Ovary (tissue), 9 donors: ENCODE results near the gene SMOC2. TPM values are rescaled to one million over a fixed set of nuclear protein-coding genes. Genes with fewer than 3 reads are reported as not detected.

Experiments used
- DNase-seq, 5 donors: peaks; one replicate each; pipeline ENCODE4 v3.0.0-alpha.2; 2019 to 2020
- H3K27ac ChIP-seq, 2 donors: fragments of 200-600 bp; one replicate each; pipeline versions ENCODE4 v1.5.1 to v1.8.0; 2019 to 2022
- H3K27me3 ChIP-seq: fragments of 200-600 bp; one replicate; pipeline ENCODE4 v1.8.0; 2022
- H3K36me3 ChIP-seq: fragments of 200-600 bp; sonication (generic); one replicate; pipeline ENCODE4 v1.5.1; 2019
- H3K4me1 ChIP-seq: one replicate; pipeline ENCODE4 v1.8.1; 2013; ENCODE audit warnings: mild to moderate bottlenecking, moderate library complexity; ENCODE audit not compliant: insufficient read depth
- H3K4me3 ChIP-seq: fragments of 200-600 bp; sonication (generic); one replicate; pipeline ENCODE4 v1.5.1; 2017
- H3K9me3 ChIP-seq, 2 donors: fragments of 200-600 bp in 1 of 2; sonication (generic) in 1 of 2; one replicate each; pipeline versions ENCODE4 v1.5.1 to v1.8.1; 2013 to 2019; ENCODE audit warnings: mild to moderate bottlenecking in 1 of 2, moderate library complexity in 1 of 2
- EP300 ChIP-seq: sonication (generic); formaldehyde crosslinking; IDR thresholded peaks from one replicate; pipeline ENCODE4 v1.6.1; 2017; ENCODE audit warnings: antibody characterized with exemption
- POLR2A ChIP-seq: fragments of 450-650 bp; IDR thresholded peaks from one replicate; pipeline ENCODE4 v1.6.1; 2017; ENCODE audit warnings: antibody characterized with exemption, mild to moderate bottlenecking, moderate library complexity
- WGBS, 3 donors: extraction: QIAGEN DNeasy Blood & Tissue Kit in 1 of 3; methylation state at CpG; one replicate each; pipeline versions ENCODE4 v1.1.5 to v1.1.7; 2013 to 2017; 5-methylcytosine and 5-hydroxymethylcytosine counted together
- intact Hi-C, 4 donors: fragments of 100-400 bp; cut with DNase I; formaldehyde crosslinking; loops; one replicate each; pipeline versions ENCODE4 v1.11.0 to v1.15.1; 2022 to 2023
- polyA plus RNA-seq, 2 donors: library from polyadenylated mRNA; stranded (reverse); fragments of 200-250 nt in 1 of 2; fragments of 350-450 nt in 1 of 2; fragmentation: Illumina TruSeq in 1 of 2; extraction: RNeasy Lipid Tissue Mini Kit (QIAGEN cat#74804) in 1 of 2; gene quantifications; one replicate each; pipeline ENCODE4 v1.2.3, GENCODE V29; 2013 to 2014
- total RNA-seq, 7 donors: library from RNA; depleted of rRNA in 2 of 7; stranded (reverse); fragments of >200 nt in 2 of 7; fragmentation: NEBNext Ultra II Directional in 3 of 7; extraction: Animal tissue kit (Norgen Biotek cat#: 25700) in 3 of 7; gene quantifications; one replicate each; pipeline versions ENCODE4 v1.1.0 to v1.2.4, GENCODE V29; 2016 to 2023
- TF ChIP-seq, protein P1 (sequence below), 3 donors: fragments of 450-650 bp in 2 of 3; fragments of 200-600 bp in 1 of 3; IDR thresholded peaks; one replicate each; pipeline versions ENCODE4 v1.5.1 to v1.8.0; 2016 to 2022; ENCODE audit warnings: antibody characterized with exemption in 3 of 3, mild to moderate bottlenecking in 1 of 3
- donor health status: DM: no; HTN: no; CAD: no; lungs with moderate emphysema.
- donor health status: DM: no; HTN: no; CAD: no.
- donor health status: Bipolar disorder and iron deficiency.
- donor health status: DM: yes; HTN: yes; CAD: no.
- donor health status: DM: no; HTN: no; CAD: no.
- donor health status: DM: yes; HTN: yes; CAD: no.

The SMOC2 gene
- total and polyA plus RNA-seq, 9 donors = 84.4 to 272 (median 129) TPM

DNA sequence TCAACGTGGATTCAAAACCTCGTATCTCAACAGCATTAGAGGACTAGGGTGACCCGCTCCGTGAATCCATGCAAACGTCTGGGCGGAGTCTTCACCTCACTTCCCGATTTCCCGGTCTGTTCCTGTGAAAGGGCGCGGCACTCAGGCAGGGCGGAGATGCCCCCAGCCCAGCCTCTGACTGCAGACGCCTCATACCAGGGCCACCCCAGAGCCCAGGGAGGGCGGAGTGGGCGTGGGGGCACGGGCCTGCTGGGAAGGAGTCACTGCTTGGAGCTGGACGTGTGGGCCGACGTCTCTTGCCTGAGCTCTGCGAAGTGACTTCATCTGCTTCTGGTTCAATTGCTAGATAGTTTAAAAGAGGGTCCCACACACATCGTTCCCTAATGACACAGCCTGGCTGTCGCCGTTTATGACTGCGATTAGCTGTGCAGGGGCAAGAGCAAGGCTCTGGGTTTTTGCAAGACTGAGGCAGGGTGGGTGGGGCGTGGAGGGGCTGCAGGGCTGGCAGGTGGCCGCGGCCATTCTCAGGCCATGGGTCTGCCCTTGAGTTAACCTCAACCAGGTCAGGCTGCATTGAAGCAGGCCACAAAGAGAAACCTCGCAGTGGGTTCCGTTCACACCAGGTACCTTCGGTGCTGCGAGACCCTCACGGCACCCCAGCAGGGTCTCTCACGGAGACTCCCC lies 15.0 kb downstream of the SMOC2 start:
- DNase-seq = no peak
- WGBS, 3 donors = 89 to 92% (median 92%) methylated on average over 32 of the region's 32 CpGs
- Histone ChIP-seq H3K36me3 (no peaks in the 10 kb centered on the region), H3K27me3 (no peaks in the 10 kb centered on the region), H3K27ac (no peak overlapping the region), H3K4me3 (no peak overlapping the region), H3K4me1 (peaks cover 27% of the 10 kb centered on the region), H3K9me3 (no peaks in the 10 kb centered on the region)
- intact Hi-C loops = loop anchor here in 1 of 4 donors (10.0 kb wide), 1 partner anchor 429 kb away; no protein-coding TSS in a partner anchor
- TF ChIP-seq EP300 = no peak
- no peak for TF ChIP-seq POLR2A
- TF ChIP-seq, protein P1, sequence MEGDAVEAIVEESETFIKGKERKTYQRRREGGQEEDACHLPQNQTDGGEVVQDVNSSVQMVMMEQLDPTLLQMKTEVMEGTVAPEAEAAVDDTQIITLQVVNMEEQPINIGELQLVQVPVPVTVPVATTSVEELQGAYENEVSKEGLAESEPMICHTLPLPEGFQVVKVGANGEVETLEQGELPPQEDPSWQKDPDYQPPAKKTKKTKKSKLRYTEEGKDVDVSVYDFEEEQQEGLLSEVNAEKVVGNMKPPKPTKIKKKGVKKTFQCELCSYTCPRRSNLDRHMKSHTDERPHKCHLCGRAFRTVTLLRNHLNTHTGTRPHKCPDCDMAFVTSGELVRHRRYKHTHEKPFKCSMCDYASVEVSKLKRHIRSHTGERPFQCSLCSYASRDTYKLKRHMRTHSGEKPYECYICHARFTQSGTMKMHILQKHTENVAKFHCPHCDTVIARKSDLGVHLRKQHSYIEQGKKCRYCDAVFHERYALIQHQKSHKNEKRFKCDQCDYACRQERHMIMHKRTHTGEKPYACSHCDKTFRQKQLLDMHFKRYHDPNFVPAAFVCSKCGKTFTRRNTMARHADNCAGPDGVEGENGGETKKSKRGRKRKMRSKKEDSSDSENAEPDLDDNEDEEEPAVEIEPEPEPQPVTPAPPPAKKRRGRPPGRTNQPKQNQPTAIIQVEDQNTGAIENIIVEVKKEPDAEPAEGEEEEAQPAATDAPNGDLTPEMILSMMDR (IDR thresholded peaks at IDR 0.05) = no peak

DNA sequence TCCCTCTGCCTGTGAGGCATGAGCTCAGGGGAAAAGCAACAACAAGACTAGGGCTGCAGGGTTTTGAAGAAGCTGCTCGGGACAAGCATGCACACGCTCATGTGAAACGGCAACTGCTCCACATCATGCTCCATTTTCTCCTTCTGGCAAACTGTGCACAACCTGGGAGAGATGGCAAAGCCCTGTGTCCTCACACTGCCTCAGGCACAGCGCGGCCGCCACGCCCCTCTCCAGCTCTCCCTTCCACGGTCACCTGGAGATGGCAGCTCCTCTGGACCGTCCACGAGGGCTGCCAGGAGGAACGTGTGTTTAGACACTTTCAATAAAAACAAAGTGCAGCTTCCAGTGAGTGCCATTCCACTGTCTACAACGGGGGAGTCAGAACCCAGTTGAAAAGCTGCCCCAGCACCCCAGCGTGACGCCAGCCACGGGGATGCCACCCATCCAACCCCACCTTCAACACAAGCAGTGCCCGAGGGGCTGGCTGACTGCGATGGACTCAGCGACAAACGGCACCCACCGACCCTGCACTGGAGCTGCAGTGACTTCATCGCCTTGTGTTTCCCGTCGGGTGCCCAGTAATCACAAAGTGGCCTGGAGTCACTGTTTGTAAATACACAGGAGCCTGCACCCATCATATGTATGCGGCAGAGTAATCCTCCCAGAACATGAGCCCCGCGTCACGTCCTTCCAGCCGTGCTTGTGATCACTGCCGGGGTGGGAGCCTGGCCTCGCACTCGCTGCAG lies 16.1 kb downstream of the SMOC2 start:
- Histone ChIP-seq H3K9me3 (no peaks in the 10 kb centered on the region), H3K27me3 (no peaks in the 10 kb centered on the region), H3K27ac (no peak overlapping the region), H3K36me3 (no peaks in the 10 kb centered on the region), H3K4me1 (peaks cover 23% of the 10 kb centered on the region), H3K4me3 (no peak overlapping the region)
- intact Hi-C loops = loop anchor here in 1 of 4 donors (10.0 kb wide), 1 partner anchor 428 kb away; no protein-coding TSS in a partner anchor
- TF ChIP-seq POLR2A (no peak), EP300 (no peak)
- TF ChIP-seq, protein P1 (IDR thresholded peaks at IDR 0.05) = no peak
- WGBS, 3 donors = 79 to 89% (median 88%) methylated on average over 31 of the region's 31 CpGs
- DNase-seq = no peak

DNA sequence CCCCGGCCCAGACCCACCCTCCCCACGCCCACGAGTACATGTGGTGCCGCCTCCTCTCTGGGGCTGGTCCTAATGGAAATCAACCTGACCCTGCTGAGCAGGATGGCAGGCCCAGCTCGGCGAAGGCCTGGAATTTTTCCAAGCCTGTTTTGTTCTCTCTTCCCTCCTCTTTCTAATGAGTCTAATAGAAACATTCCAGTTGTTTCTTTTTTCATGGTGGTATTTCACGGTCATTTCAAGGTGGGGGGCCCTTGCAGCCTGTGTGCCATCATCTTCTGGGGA lies 16.6 kb downstream of the SMOC2 start:
- no peaks in the 10 kb centered on the region for H3K27me3 ChIP-seq
- no peaks in the 10 kb centered on the region for H3K9me3 ChIP-seq
- intact Hi-C loops = loop anchor here in 1 of 4 donors (10.0 kb wide), 1 partner anchor 427 kb away; no protein-coding TSS in a partner anchor
- no peak for DNase-seq
- no peak overlapping the region for H3K27ac ChIP-seq
- no peaks in the 10 kb centered on the region for H3K36me3 ChIP-seq
- no peak overlapping the region for H3K4me3 ChIP-seq
- H3K4me1 ChIP-seq = peaks cover 23% of the 10 kb centered on the region
- TF ChIP-seq POLR2A (no peak), EP300 (no peak)
- TF ChIP-seq, protein P1 (IDR thresholded peaks at IDR 0.05) = no peak
- 37 to 56% (median 56%) methylated on average over 7 of the region's 7 CpGs for WGBS, 3 donors

DNA sequence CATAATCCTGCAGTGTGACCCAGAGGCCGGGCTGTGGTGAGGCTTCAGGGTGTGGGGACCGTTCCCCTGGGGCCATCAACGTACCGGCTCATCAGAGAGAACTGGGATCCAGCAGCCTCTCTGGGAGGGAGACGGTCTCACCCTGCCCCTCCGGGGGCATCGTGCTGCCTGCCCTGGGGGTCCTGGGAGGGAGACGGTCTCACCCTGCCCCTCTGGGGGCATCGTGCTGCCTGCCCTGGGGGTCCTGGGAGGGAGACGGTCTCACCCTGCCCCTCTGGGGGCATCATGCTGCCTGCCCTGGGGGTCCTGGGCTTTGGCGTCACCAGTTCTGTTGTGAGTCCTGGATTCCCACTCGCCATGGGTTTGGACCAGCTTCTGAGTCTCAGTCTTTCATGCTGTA lies 17.1 kb downstream of the SMOC2 start:
- H3K9me3 ChIP-seq = no peaks in the 10 kb centered on the region
- no peaks in the 10 kb centered on the region for H3K27me3 ChIP-seq
- intact Hi-C loops = loop anchor here in 1 of 4 donors (10.0 kb wide), 1 partner anchor 427 kb away; no protein-coding TSS in a partner anchor
- no peak overlapping the region for H3K27ac ChIP-seq
- H3K36me3 ChIP-seq = no peaks in the 10 kb centered on the region
- H3K4me1 ChIP-seq = peaks cover 18% of the 10 kb centered on the region
- no peak for DNase-seq
- TF ChIP-seq, protein P1 (IDR thresholded peaks at IDR 0.05) = no peak
- TF ChIP-seq EP300 (no peak), POLR2A (no peak)
- 83 to 88% (median 84%) methylated on average over 10 to 12 of the region's 12 CpGs for WGBS, 3 donors
- H3K4me3 ChIP-seq = no peak overlapping the region
